Tibial nerve (tissue), 4 donors: ENCODE data around the gene NPAT.

Experiments used
- EP300 ChIP-seq, 2 donors: sonication (generic); formaldehyde crosslinking; IDR thresholded peaks; one replicate each; pipeline ENCODE4 v1.6.1; 2017; ENCODE audit warnings: antibody characterized with exemption in 2 of 2, mild to moderate bottlenecking in 1 of 2
- TF ChIP-seq, protein P1 (sequence below), 5 experiments: fragments of 200-600 bp in 3 of 5; fragments of 450-650 bp in 2 of 5; sonication (generic) in 3 of 5; IDR thresholded peaks; one replicate each; pipeline ENCODE4 v1.5.1; 2016 to 2019; ENCODE audit warnings: antibody characterized with exemption in 5 of 5, mild to moderate bottlenecking in 3 of 5, moderate library complexity in 2 of 5

DNA sequence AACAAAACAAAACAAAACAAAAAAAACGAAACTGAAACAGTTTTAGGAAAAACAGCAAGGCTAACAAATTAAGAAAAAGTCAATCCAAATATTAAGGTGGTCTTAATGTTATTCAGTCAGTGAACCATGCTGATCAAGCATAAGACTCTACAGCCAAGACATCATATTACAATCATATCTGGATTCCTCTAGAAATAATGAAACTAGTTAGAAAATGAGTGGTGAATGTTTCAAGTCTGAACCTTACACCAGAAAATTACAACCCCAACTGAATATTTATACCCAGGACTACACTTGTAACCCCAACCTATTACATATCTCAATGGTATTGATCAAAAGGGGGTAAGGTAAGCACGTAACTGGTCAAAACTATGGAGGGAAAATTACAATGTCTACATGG is 52.3 kb downstream of the NPAT start:
- no peak for TF ChIP-seq EP300 (IDR thresholded peaks at IDR 0.05)
- TF ChIP-seq, protein P1, sequence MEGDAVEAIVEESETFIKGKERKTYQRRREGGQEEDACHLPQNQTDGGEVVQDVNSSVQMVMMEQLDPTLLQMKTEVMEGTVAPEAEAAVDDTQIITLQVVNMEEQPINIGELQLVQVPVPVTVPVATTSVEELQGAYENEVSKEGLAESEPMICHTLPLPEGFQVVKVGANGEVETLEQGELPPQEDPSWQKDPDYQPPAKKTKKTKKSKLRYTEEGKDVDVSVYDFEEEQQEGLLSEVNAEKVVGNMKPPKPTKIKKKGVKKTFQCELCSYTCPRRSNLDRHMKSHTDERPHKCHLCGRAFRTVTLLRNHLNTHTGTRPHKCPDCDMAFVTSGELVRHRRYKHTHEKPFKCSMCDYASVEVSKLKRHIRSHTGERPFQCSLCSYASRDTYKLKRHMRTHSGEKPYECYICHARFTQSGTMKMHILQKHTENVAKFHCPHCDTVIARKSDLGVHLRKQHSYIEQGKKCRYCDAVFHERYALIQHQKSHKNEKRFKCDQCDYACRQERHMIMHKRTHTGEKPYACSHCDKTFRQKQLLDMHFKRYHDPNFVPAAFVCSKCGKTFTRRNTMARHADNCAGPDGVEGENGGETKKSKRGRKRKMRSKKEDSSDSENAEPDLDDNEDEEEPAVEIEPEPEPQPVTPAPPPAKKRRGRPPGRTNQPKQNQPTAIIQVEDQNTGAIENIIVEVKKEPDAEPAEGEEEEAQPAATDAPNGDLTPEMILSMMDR (IDR thresholded peaks at IDR 0.05) = no peak
